IMR-90 (cell line): ENCODE data around the gene SLC23A3. TPM values are rescaled to one million over a fixed set of nuclear protein-coding genes. Genes with fewer than 3 reads are reported as not detected.

ENCODE experiments used
- ATAC-seq: fragments of 200-7000 bp; cut with Tn5 transposase; 2 replicates; pipeline ENCODE4 v1.9.1; 2020; ENCODE audit warnings: low read depth, mild to moderate bottlenecking, moderate library complexity
- BruUV-seq: library from RNA; stranded (reverse); fragments of 400-500 nt; replicated peaks from 2 replicates; lab custom pipeline; 2021; lab: Mats Ljungman, UMichigan
- CTCF ChIA-PET: fragments of 300-600 bp; formaldehyde crosslinking; extraction: SDS; loops from one replicate; lab custom pipeline; 2021; ENCODE audit warnings: antibody characterized with exemption; lab: Yijun Ruan, JAX
- POLR2A ChIA-PET: fragments of 300-600 bp; sonication (Branson Sonifier 250); formaldehyde crosslinking; loops from one replicate; lab custom pipeline; 2022; ENCODE audit warnings: antibody characterized with exemption; ENCODE audit not compliant: unreplicated experiment; lab: Charles Lee
- DNase-seq: peaks from one replicate; pipeline ENCODE4 v3.0.0; 2013
- H2AFZ ChIP-seq: replicated peaks from 2 replicates; pipeline ENCODE3; 2013; ENCODE audit warnings: low read length, mild to moderate bottlenecking; ENCODE audit not compliant: poor library complexity
- H2AK5ac ChIP-seq: 2 replicates; pipeline ENCODE4 v1.6.1; 2013; ENCODE audit warnings: low read depth, low read length, inconsistent platforms
- H2AK9ac ChIP-seq: replicated peaks from 2 replicates; pipeline ENCODE3; 2013; ENCODE audit warnings: mild to moderate bottlenecking, low read depth, low read length, moderate library complexity; ENCODE audit not compliant: poor library complexity
- H2BK120ac ChIP-seq: 2 replicates; pipeline ENCODE4 v1.6.1; 2013; ENCODE audit warnings: low read depth, low read length, inconsistent platforms
- H2BK15ac ChIP-seq: 3 replicates; pipeline ENCODE4 v1.6.1; 2013; ENCODE audit warnings: low read depth, low read length, inconsistent platforms
- H2BK20ac ChIP-seq: 2 replicates; pipeline ENCODE4 v1.6.1; 2013; ENCODE audit warnings: low read depth, mild to moderate bottlenecking, inconsistent platforms, low read length, moderate library complexity
- H2BK5ac ChIP-seq: 2 replicates; pipeline ENCODE4 v1.6.1; 2013; ENCODE audit warnings: mild to moderate bottlenecking, low read depth, low read length, inconsistent platforms; ENCODE audit not compliant: poor library complexity, severe bottlenecking
- H3K14ac ChIP-seq: replicated peaks from 2 replicates; pipeline ENCODE4 v1.6.1; 2013; ENCODE audit warnings: low read depth, low read length, inconsistent platforms
- H3K18ac ChIP-seq: 2 replicates; pipeline ENCODE4 v1.6.1; 2013; ENCODE audit warnings: low read depth, low read length, control low read depth
- H3K23ac ChIP-seq: 2 replicates; pipeline ENCODE4 v1.6.1; 2013; ENCODE audit warnings: low read depth, low read length, inconsistent platforms
- H3K27ac ChIP-seq: 2 replicates; pipeline ENCODE4 v1.5.1; 2013; ENCODE audit warnings: mild to moderate bottlenecking, control low read depth, low read length; ENCODE audit not compliant: insufficient read depth
- H3K27me3 ChIP-seq: 2 replicates; pipeline ENCODE4 v1.6.1; 2013; ENCODE audit warnings: low read length; ENCODE audit not compliant: control insufficient read depth, insufficient read depth
- H3K36me3 ChIP-seq: 2 replicates; pipeline ENCODE4 v1.6.1; 2013; ENCODE audit warnings: low read length, mixed read lengths; ENCODE audit not compliant: control insufficient read depth, insufficient read depth
- H3K4ac ChIP-seq: 2 replicates; pipeline ENCODE4 v1.6.1; 2013; ENCODE audit warnings: low read depth, low read length, inconsistent platforms
- H3K4me1 ChIP-seq: 2 replicates; pipeline ENCODE4 v1.6.1; 2013; ENCODE audit warnings: low read length, mixed read lengths; ENCODE audit not compliant: control insufficient read depth, insufficient read depth
- H3K4me2 ChIP-seq: 2 replicates; pipeline ENCODE4 v1.6.1; 2013; ENCODE audit warnings: low read depth, mild to moderate bottlenecking, control low read depth, low read length, moderate library complexity
- H3K4me3 ChIP-seq: 2 replicates; pipeline ENCODE4 v1.5.1; 2013; ENCODE audit warnings: low read depth, mild to moderate bottlenecking, control low read depth, low read length, moderate library complexity; ENCODE audit not compliant: insufficient read depth
- H3K56ac ChIP-seq: 2 replicates; pipeline ENCODE4 v1.6.1; 2013; ENCODE audit warnings: low read length, inconsistent platforms; ENCODE audit not compliant: insufficient read depth; ENCODE audit errors: extremely low read depth
- H3K79me1 ChIP-seq, 2 experiments: 2 replicates each; pipeline ENCODE4 v1.6.1; 2013; ENCODE audit warnings: low read length in 2 of 2, inconsistent platforms in 1 of 2, low read depth in 1 of 2
- H3K9ac ChIP-seq: 2 replicates; pipeline ENCODE4 v1.6.1; 2013; ENCODE audit warnings: low read depth, low read length, control low read depth
- H3K9me1 ChIP-seq: 2 replicates; pipeline ENCODE4 v1.6.1; 2013; ENCODE audit warnings: low read length, inconsistent platforms; ENCODE audit not compliant: insufficient read depth
- H3K9me3 ChIP-seq: 2 replicates; pipeline ENCODE4 v1.6.1; 2013; ENCODE audit warnings: low read length; ENCODE audit not compliant: control insufficient read depth, insufficient read depth
- H4K20me1 ChIP-seq: 2 replicates; pipeline ENCODE4 v1.6.1; 2013; ENCODE audit warnings: low read length, inconsistent platforms; ENCODE audit not compliant: insufficient read depth
- H4K5ac ChIP-seq: 2 replicates; pipeline ENCODE4 v1.6.1; 2013; ENCODE audit warnings: mild to moderate bottlenecking, low read depth, low read length, control low read depth
- H4K8ac ChIP-seq, 2 experiments: 2 replicates each; pipeline ENCODE4 v1.6.1; 2013; ENCODE audit warnings: low read depth in 2 of 2, low read length in 2 of 2, control low read depth in 1 of 2, inconsistent platforms in 1 of 2
- H4K91ac ChIP-seq: 2 replicates; pipeline ENCODE4 v1.6.1; 2013; ENCODE audit warnings: low read depth, low read length, inconsistent platforms; ENCODE audit not compliant: insufficient read depth
- BHLHE40 ChIP-seq: fragments of 150-350 bp; IDR thresholded peaks from 2 replicates; pipeline ENCODE4 v1.6.1; 2016; ENCODE audit warnings: mild to moderate bottlenecking, low read depth, low read length
- CHD1 ChIP-seq: IDR thresholded peaks from 2 replicates; pipeline ENCODE4 v1.6.1; 2012; ENCODE audit warnings: low read depth, low read length, improper control_type of control experiment
- MAFK ChIP-seq: IDR thresholded peaks from 2 replicates; pipeline ENCODE4 v1.6.1; 2012; ENCODE audit warnings: low read depth, low read length, improper control_type of control experiment
- RFX5 ChIP-seq: IDR thresholded peaks from 2 replicates; pipeline ENCODE4 v1.8.0; 2012; ENCODE audit warnings: low read depth, mild to moderate bottlenecking, low read length, moderate library complexity
- SMC3 ChIP-seq: fragments of 150-350 bp; IDR thresholded peaks from 2 replicates; pipeline ENCODE4 v1.6.1; 2016; ENCODE audit warnings: low read depth, mild to moderate bottlenecking, antibody characterized with exemption, low read length, moderate library complexity
- WGBS, 2 experiments: methylation state at CpG; one replicate each; pipeline versions ENCODE4 v1.1.5 to v1.1.7; 2013; ENCODE audit warnings: missing lambda C conversion rate in 2 of 2; ENCODE audit not compliant: insufficient read length in 1 of 2; ENCODE audit errors: extremely low coverage in 2 of 2; 5-methylcytosine and 5-hydroxymethylcytosine counted together
- dilution Hi-C: fragments of 300-500 bp; cut with HindIII; formaldehyde crosslinking; loops from one replicate; pipeline ENCODE4 v1.14.3; 2018; ENCODE audit warnings: low sequenced_read_pairs; ENCODE audit not compliant: unreplicated experiment
- in situ Hi-C: fragments of 300-500 bp; cut with MboI; formaldehyde crosslinking; loops from 3 replicates; pipeline ENCODE4 v1.14.3; 2019; ENCODE audit warnings: low sequenced_read_pairs, inconsistent platforms, mixed read lengths
- intact Hi-C: fragments of 100-400 bp; cut with micrococcal nuclease; formaldehyde crosslinking; loops from 2 replicates; pipeline ENCODE4 v1.10.0; 2022
- polyA plus RNA-seq, 3 experiments: library from polyadenylated mRNA; depleted of rRNA; stranded (reverse); fragments of >200 nt; gene quantifications; 2 replicates each; pipeline ENCODE4 v1.2.3, GENCODE V29; 2012; ENCODE audit warnings: low replicate concordance in 1 of 3
- total RNA-seq: library from RNA; depleted of rRNA; stranded (reverse); fragments of >200 nt; gene quantifications from 2 replicates; pipeline ENCODE4 v1.2.3, GENCODE V29; 2012

SLC23A3 gene
- total and polyA plus RNA-seq, 2 of the 4 experiments (the other 2 are of a cell fraction), result 0.18 to 0.65 TPM

DNA sequence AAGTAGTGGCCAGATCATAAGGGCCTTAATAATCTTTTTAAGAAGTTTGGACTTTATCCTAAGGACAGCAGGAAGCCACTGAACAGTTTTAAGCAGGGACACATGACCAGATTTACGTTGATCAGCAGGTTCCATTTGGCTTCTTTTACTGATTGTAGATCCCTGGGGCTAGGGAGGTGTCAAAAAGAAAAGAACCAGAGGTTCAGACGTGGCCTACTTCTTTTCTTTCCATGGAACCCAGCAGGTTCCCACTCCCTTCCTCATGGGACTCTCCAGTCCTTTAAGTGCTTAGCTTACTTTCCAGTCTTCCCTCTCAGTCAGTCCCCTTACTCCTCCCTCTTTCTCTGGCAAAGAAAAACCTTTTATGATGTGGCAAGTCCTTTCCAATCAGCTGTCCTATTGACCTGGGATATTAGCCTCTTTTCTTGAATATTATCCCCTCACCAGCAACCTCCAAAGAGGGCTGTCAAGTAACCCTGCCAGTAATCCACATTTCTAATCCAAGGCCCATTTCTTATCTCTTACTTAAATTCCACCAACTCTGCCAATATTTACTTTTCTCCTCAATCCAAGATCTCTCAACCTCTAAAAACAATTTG, 42.7 kb downstream of the SLC23A3 start:
- H3K23ac ChIP-seq, result no peak overlapping the region
- H4K8ac ChIP-seq, result no peak overlapping the region
- intact Hi-C loops, result no loop called here
- no TSS peak for BruUV-seq
- H2AFZ ChIP-seq, result no peak overlapping the region
- H4K5ac ChIP-seq, result no peak overlapping the region
- no peak overlapping the region for H3K4ac ChIP-seq
- H2BK120ac ChIP-seq, result no peak overlapping the region
- no peaks in the 10 kb centered on the region for H3K36me3 ChIP-seq
- in situ Hi-C loops, result no loop called here
- ChIA-PET CTCF (no interaction called here), POLR2A (no interaction called here)
- no peak overlapping the region for H2AK9ac ChIP-seq
- peaks cover 12% of the 10 kb centered on the region for H3K4me1 ChIP-seq
- no peak overlapping the region for H2BK15ac ChIP-seq
- no peak overlapping the region for H3K56ac ChIP-seq
- H3K4me3 ChIP-seq, result no peak overlapping the region
- H3K27me3 ChIP-seq, result no peaks in the 10 kb centered on the region
- no peak overlapping the region for H2BK5ac ChIP-seq
- no peak overlapping the region for H3K9ac ChIP-seq
- no peak overlapping the region for H3K14ac ChIP-seq
- H3K9me3 ChIP-seq, result no peaks in the 10 kb centered on the region
- no peak overlapping the region for H3K4me2 ChIP-seq
- dilution Hi-C loops, result no loop called here
- no CpG with 5 or more reads among the region's 2 CpGs for whole genome bisulfite sequencing, 2 experiments
- no peak overlapping the region for H3K27ac ChIP-seq
- ATAC-seq (no peak), DNase-seq (no peak)
- no peak overlapping the region for H2AK5ac ChIP-seq
- H3K79me1 ChIP-seq, result no peaks in the 10 kb centered on the region; a peak in 1 of 4 replicates
- no peak for TF ChIP-seq BHLHE40
- TF ChIP-seq CHD1, result no peak
- TF ChIP-seq SMC3, result no peak
- no peak for TF ChIP-seq MAFK
- TF ChIP-seq RFX5, result no peak
- H2BK20ac ChIP-seq, result no peak overlapping the region
- no peak overlapping the region for H3K18ac ChIP-seq
- H4K91ac ChIP-seq, result no peak overlapping the region
- H3K9me1 ChIP-seq, result peaks cover 9% of the 10 kb centered on the region
- no peaks in the 10 kb centered on the region for H4K20me1 ChIP-seq
